Amniotic epithelial cell (primary cell): ENCODE measurements around the gene UBL3.

Source experiments
- DNase-seq: peaks from one replicate; pipeline ENCODE4 v3.0.0-alpha.2; 2010; ENCODE audit warnings: low read depth

Gene UBL3

GRCh38 chr13:29856426-29856825 is 6.0 kb upstream of the UBL3 start:
- DNase-seq: no peak

GRCh38 chr13:29855784-29856183 is 5.4 kb upstream of the UBL3 start:
- no peak for DNase-seq

- no peak for DNase-seq
Measured at GRCh38 chr13:29855009-29855408, 4.6 kb upstream of the UBL3 start.

DNA sequence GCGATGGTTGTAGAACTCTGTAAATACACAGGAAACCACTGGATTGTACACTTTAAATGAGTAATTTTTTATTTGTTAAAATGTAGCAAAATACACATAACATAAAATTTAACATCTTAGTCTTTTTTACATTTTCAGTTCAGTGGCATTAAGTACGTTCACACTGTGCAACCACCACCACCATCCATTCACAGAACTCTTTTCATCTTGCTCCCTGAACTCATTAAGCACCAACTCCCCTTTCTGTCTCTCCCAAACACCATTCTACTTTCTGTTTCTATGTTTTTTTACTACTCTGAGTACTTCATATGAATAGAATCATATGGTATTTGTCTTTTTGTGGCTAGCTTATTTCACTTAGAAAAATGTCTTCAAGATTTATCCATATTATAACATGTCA is 2.7 kb upstream of the UBL3 start:
- no peak for DNase-seq

- DNase-seq: no peak
Measured at GRCh38 chr13:29852472-29853054, 2.1 kb upstream of the UBL3 start.

- DNase-seq: peak; percentile 69
Measured at GRCh38 chr13:29849731-29850212, 645 bp downstream of the UBL3 start.

DNA sequence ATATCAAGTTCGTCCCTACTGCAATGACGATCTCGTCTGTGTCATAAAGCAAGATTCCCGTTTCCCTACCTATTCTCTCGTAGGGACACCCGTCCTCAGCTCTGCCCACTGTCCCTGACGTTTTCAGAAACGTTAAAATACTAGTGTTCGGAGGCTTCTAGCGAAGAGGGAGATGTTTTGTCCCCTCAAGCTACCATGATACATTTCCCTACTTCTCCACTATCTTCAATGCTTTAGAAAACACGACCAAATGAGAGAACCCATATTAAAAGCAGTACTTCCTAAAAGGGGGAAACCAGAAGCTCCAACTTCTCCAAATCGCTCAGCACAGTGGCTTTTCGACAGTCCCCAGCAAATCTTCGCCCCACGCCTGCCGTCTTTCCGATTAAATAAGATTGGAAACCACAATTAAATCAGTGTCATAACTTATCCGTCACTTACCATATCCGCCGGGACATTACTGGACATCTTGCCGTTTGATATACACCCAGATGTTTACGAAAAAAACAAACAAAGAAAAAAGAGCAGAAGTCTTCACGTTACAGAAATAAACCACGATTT is 1.3 kb downstream of the UBL3 start:
- peak; percentile 14 for DNase-seq

DNA sequence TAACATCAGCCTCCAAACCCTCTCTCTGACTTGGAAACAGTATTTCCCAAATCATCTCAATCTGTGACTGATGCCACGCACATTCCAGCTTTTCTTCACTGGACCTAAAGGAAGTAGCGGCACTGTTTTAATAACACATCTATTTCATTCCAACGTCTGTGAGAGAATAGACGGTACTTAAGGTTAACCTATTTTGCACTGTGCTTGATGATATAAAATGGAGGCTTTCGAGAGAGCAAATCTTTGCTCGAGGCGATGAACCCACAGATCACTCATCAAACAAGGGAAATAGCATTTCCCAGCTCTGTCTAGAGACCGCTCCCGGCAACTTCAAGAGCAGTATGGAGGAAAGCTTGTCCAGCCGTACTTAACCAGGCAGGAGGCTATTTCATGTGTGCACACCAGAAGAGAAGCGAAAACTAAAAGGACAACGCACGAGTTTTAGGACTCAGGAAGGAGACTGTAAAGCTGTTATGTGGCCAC is 2.9 kb downstream of the UBL3 start:
- DNase-seq: peak; percentile 61

DNA sequence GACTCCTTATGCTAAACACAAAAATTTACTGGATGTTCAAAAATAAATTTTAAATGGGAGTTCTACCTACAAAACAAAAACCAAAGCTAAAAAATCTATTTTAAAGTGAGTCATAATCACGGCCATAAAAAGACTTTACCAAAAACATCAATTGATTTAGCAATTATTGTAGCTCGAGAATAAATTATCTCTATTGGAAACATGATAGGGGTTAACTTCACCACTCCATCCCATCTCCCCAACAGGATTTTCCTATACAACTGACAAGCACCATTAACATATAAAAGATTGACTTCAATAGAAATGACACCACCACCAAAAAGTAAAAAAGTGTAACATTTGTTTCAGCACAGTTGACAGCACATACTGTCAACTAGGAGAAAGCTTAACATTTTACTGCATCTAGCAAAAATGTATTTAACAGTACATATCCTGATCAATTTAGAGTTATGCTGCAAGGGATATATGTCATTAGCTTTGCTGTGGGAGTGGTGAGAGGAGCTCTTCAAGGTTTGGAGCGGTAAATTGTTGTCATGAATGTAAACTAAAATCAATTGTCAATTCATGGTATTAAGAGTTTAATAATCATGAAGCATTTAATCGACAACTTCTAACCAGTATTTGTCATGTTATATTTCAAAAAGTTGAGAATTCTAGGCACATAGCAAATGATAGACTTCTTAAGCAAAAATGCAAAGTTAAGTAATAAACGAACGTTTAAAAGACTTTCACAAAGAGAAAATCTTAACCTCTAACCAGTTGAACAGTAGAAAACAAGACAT is 3.8 kb downstream of the UBL3 start:
- no peak for DNase-seq

GRCh38 chr13:29845440-29846056 is 4.9 kb downstream of the UBL3 start:
- DNase-seq: peak; percentile 23

DNA sequence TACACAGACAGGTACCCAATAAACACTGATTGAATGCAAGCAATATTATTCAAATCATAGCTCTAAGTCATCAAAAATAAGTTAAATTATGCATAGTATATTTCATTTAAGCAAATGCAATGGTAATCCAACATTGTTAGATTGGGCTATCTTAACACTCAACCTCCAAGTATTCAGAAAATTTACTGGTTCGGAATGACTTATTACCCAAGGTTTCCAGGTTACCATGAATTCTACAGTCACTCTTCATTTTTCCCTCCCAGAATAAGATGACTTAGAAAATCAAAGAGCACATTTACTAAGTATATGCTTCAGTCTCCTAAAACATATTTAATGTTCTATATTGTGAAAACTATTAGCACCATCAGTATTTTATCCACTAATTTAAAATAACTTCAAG is 6.0 kb downstream of the UBL3 start:
- peak; percentile 58 for DNase-seq

DNA sequence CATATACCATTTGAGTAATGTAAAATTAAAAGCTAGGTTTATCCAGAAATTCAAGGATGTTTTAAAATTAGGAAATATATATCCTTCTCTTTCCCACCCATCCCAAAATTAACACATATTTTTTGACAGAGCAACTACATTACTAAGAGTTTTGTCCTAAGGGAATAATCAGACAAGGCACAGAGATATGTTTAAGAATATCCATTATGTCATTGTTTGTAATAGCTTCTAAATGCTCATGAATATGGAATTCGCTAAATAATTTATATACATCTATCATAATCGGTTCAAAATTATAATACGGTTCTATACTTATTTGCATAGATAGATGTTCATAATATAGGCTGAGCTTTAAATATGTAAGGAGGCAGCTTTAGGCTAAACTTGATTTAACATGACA is 9.8 kb downstream of the UBL3 start:
- no peak for DNase-seq

GRCh38 chr13:29835280-29836061 is 14.9 kb downstream of the UBL3 start:
- DNase-seq: no peak

GRCh38 chr13:29832761-29833298 is 17.6 kb downstream of the UBL3 start:
- peak; percentile 22 for DNase-seq

GRCh38 chr13:29830000-29830399 is 20.4 kb downstream of the UBL3 start:
- DNase-seq: peak; percentile 21

GRCh38 chr13:29819143-29819542 is 31.3 kb downstream of the UBL3 start:
- DNase-seq: no peak

- DNase-seq: no peak
Measured at GRCh38 chr13:29817604-29818378, 32.6 kb downstream of the UBL3 start.

GRCh38 chr13:29816715-29817114 is 33.7 kb downstream of the UBL3 start:
- DNase-seq: no peak

DNA sequence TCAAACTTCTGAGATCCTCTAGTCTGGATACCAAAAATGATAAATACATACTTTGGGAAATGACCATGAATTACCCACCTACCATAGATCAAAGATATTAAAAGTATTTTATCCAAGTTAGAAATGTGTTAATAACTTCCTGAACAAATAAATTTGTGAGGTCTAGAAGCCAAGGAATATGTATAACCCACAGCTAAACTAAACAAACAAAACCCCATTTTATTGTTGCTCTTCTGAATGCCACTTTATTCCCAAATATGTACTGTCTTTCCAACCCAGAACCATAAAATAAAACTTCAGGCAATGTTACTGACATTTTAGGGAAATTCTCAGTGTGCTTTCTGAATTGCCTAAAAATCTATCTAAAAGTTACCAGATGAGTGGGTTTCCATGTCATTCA is 35.1 kb downstream of the UBL3 start:
- no peak for DNase-seq

DNA sequence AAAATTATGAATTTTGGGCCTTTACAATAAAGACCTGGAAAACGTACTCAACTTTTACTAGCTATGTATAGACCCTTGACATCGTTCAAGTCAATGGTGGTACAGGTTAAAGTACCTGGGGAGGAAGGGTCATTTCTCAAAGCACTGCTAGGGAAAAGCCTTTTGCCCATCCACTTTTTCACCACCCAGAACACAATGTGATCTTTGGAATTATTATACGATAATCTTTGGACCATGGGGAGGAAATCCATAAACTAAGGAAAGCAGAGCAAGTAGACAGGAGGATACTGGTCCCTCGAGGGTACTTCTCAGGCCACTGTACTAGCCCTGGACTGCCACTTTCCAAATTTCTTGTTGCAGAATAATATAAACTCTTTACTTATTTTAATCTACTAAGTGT is 39.5 kb downstream of the UBL3 start:
- no peak for DNase-seq
